Activated CD4-positive, alpha-beta T cell treated with anti-CD3 and anti-CD28 coated beads, Interleukin-2, amount 50 U/mL, for 16 hours (primary cell): ENCODE data around the gene VSIG2.

Experiments used
- DNase-seq: peaks from one replicate; pipeline ENCODE4 v3.0.0-alpha.2; 2020

Gene VSIG2

DNA sequence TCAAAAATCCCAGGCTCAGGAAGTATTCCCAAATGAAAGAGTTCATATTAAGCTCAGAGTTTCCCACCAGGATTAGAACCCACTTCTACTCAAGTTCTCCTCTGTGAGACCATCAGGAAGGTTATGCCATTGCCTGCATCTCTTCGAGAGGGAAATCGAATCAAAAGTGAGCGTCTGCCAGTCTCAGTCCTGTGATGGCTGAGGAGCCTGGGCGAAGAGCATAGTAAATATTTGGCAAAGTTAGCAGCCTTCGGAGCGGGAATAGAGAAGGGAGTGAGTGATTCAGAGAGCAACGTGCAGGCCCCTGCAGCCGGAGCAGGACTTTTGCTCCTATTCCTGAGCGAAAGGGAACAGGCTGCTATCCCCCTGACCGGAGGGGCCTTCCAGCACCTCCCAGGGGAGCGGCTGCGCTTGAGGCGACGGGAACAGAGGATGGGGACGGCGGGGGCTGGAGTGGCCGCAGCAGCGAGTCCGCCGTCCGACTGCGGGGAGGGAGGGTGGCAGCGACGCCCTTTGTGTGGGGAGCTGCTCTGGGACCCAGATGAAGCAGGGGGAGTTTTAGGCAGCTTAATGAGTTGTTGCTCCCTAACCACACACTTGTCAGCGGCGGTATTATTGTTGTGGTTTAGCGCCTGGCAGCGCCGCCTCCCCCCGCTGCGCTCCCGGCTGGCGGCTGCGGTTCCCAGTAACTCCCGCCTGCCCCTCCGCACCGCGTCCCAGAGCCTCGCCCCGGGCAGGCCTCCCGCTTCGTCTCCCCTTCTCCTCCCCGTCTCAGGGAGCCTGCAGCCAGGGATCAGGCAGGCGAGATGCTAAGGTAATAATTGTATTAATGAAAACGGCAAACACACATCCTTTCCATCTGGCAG, 34.0 kb downstream of the VSIG2 start:
- DNase-seq = no peak

- no peak for DNase-seq
Observed at GRCh38 chr11:124717421-124717785, 34.7 kb downstream of the VSIG2 start.

GRCh38 chr11:124716591-124716990, 35.5 kb downstream of the VSIG2 start:
- DNase-seq = no peak

GRCh38 chr11:124712392-124712791, 39.7 kb downstream of the VSIG2 start:
- DNase-seq = no peak

DNA sequence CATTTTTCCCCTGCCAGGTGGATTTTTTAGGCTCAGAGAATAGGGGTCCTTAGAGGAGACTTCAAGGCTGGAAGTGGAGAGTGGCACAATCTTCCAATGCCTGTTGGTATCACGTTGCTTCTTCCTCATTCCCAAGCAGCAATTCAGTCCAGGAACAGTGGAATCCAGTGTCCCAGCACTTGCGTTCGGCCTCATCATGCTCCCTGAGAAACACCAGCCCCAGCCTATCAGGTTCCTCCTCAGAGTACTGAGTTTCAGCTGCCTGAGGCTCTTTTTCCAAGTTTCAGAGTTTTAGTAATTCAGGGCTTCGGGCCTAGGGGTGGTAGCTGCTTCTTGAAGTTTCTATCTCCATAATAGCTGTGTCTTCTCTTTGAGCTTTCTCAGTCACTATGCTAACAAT, 44.2 kb downstream of the VSIG2 start:
- DNase-seq = no peak

DNA sequence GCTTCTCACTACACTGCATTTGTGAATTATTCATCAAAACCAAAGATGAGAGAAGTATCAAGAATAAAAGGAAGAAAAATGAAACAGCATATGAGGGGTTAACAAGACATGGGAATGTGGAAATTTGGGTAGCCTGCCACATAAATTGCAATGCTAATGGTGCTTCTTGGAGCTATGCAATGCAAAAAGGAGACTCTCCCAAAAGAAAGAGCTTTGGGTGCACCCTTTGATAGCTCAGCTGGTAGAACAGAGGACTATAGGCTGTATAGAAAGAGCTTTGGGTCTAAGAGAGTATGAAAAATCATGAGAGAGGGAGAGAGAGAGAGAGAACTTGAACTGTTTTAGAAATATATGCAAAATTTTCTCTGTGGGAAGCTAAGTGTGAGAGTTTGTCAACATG, 52.0 kb downstream of the VSIG2 start:
- DNase-seq = no peak

DNA sequence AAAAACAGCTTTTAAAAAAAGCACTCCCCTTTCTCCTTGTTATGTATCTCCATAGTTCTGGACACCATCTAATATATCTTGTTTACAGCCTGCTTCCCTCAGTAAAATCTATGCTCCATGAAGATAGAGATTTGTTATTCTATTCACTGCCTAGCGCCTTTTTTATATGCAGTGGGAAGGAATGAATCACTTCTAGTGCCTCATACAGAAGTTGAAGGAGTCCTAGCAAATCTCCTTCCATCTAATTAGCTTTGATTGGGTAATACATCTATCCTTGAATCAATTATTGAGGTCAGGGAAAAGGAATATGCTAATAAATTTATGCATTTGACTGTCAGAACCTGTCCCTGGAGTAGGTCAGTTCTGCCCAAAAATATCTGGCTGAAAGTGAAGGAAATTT, 52.5 kb downstream of the VSIG2 start:
- DNase-seq = no peak
